HepG2 (cell line): ENCODE measurements around the gene MARF1. TPM values are rescaled to one million over a fixed set of nuclear protein-coding genes. Genes with fewer than 3 reads are reported as not detected.
A peak's percentile ranks its signal among the peaks of the same experiment; 100 is the strongest.

Experiments used
- ASH2L ChIP-seq: fragments of 300-600, 200-600 bp; sonication (generic); IDR thresholded peaks from 2 replicates; pipeline ENCODE4 v1.7.0; 2017; ENCODE audit warnings: low read depth, mild to moderate bottlenecking, moderate library complexity, mixed read lengths, low read length; ENCODE audit not compliant: insufficient read length
- DDIT3 ChIP-seq: sonication (generic); formaldehyde crosslinking; IDR thresholded peaks from 2 replicates; pipeline ENCODE4 v1.4.0; 2020; ENCODE audit warnings: mild to moderate bottlenecking, missing genetic modification reagents
- FOXO1 ChIP-seq: sonication (generic); formaldehyde crosslinking; IDR thresholded peaks from 2 replicates; pipeline ENCODE4 v1.4.0; 2020; ENCODE audit warnings: missing genetic modification reagents
- GRHL1 ChIP-seq: sonication (generic); formaldehyde crosslinking; conservative IDR thresholded peaks from 2 replicates; pipeline ENCODE4 v1.8.0; 2022; ENCODE audit warnings: missing genetic modification reagents
- GTF3A ChIP-seq: sonication (generic); formaldehyde crosslinking; conservative IDR thresholded peaks from 2 replicates; pipeline ENCODE4 v1.4.0; 2020; ENCODE audit warnings: mild to moderate bottlenecking, missing genetic modification reagents
- IRX3 ChIP-seq: sonication (generic); formaldehyde crosslinking; IDR thresholded peaks from 2 replicates; pipeline ENCODE4 v1.8.1; 2023; ENCODE audit warnings: mild to moderate bottlenecking, low read depth, missing genetic modification reagents, borderline replicate concordance
- JDP2 ChIP-seq: sonication (generic); formaldehyde crosslinking; IDR thresholded peaks from 2 replicates; pipeline ENCODE4 v1.8.1; 2022; ENCODE audit warnings: missing genetic modification reagents, borderline replicate concordance
- MED8 ChIP-seq: sonication (generic); formaldehyde crosslinking; IDR thresholded peaks from 2 replicates; pipeline ENCODE4 v1.8.1; 2023; ENCODE audit warnings: mild to moderate bottlenecking, missing genetic modification reagents; ENCODE audit not compliant: insufficient replicate concordance
- MTF2 ChIP-seq: sonication (generic); formaldehyde crosslinking; IDR thresholded peaks from 2 replicates; pipeline ENCODE4 v1.5.0; 2020; ENCODE audit warnings: missing genetic modification reagents, borderline replicate concordance
- POGZ ChIP-seq: sonication (generic); formaldehyde crosslinking; IDR thresholded peaks from 2 replicates; pipeline ENCODE4 v1.4.0; 2020; ENCODE audit warnings: mild to moderate bottlenecking, missing genetic modification reagents
- TRIM22 ChIP-seq: fragments of 450-650 bp; IDR thresholded peaks from 2 replicates; pipeline ENCODE4 v1.6.1; 2017
- ZFP37 ChIP-seq: sonication (generic); formaldehyde crosslinking; IDR thresholded peaks from 2 replicates; pipeline ENCODE4 v1.4.0; 2020; ENCODE audit warnings: missing genetic modification reagents, borderline replicate concordance
- ZNF446 ChIP-seq: sonication (generic); formaldehyde crosslinking; IDR thresholded peaks from 2 replicates; pipeline ENCODE4 v1.5.0; 2020; ENCODE audit warnings: mild to moderate bottlenecking, missing genetic modification reagents
- ZNF597 ChIP-seq: sonication (generic); formaldehyde crosslinking; IDR thresholded peaks from 2 replicates; pipeline ENCODE4 v1.5.0; 2020; ENCODE audit warnings: missing genetic modification reagents
- ZSCAN21 ChIP-seq: sonication (generic); formaldehyde crosslinking; IDR thresholded peaks from 2 replicates; pipeline ENCODE4 v1.8.0; 2022; ENCODE audit warnings: mild to moderate bottlenecking, missing genetic modification reagents, moderate library complexity, borderline replicate concordance
- polyA plus RNA-seq, 8 experiments: library from polyadenylated mRNA; depleted of rRNA in 3 of 8; stranded (reverse) in 7 of 8; unstranded in 1 of 8; fragments of >200 nt; fragmentation: Illumina TruSeq in 4 of 8; extraction: Trizol in 4 of 8; gene quantifications; 2 replicates each; pipeline versions ENCODE4 v1.2.1 to v1.2.3, GENCODE V29; 2011 to 2016; ENCODE audit warnings: low read depth in 4 of 8, missing spikeins in 1 of 8, mixed read lengths in 1 of 8; ENCODE audit not compliant: insufficient read depth in 1 of 8
- total RNA-seq, 5 experiments: library from RNA; depleted of rRNA; stranded (reverse); fragments of >200 nt; fragmentation: Illumina TruSeq; extraction: Trizol; gene quantifications; 2 replicates each; pipeline ENCODE4 v1.2.3, GENCODE V29; 2016; ENCODE audit warnings: low read depth in 1 of 5
- TF ChIP-seq, protein P1 (sequence below): sonication (generic); formaldehyde crosslinking; IDR thresholded peaks from 2 replicates; pipeline ENCODE4 v1.5.1; 2020; ENCODE audit warnings: mild to moderate bottlenecking, missing genetic modification reagents, moderate library complexity
- TF ChIP-seq, protein P2 (sequence below): sonication (generic); formaldehyde crosslinking; IDR thresholded peaks from 2 replicates; pipeline ENCODE4 v1.5.0; 2020; ENCODE audit warnings: missing genetic modification reagents, mild to moderate bottlenecking, borderline replicate concordance
- TF ChIP-seq, protein P3 (sequence below): sonication (generic); formaldehyde crosslinking; IDR thresholded peaks from 2 replicates; pipeline ENCODE4 v1.5.1; 2020; ENCODE audit warnings: missing genetic modification reagents, mild to moderate bottlenecking, borderline replicate concordance

Gene MARF1
- total and polyA plus RNA-seq, 2 of the 13 experiments (the other 11 are each of a cell fraction or from before 2014, with no cell fraction given), result 8.7 to 20.7 TPM

- TF ChIP-seq, protein P1, sequence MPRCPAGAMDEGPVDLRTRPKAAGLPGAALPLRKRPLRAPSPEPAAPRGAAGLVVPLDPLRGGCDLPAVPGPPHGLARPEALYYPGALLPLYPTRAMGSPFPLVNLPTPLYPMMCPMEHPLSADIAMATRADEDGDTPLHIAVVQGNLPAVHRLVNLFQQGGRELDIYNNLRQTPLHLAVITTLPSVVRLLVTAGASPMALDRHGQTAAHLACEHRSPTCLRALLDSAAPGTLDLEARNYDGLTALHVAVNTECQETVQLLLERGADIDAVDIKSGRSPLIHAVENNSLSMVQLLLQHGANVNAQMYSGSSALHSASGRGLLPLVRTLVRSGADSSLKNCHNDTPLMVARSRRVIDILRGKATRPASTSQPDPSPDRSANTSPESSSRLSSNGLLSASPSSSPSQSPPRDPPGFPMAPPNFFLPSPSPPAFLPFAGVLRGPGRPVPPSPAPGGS (CRISPR knock-in tag), result no peak
- TF ChIP-seq, protein P2, sequence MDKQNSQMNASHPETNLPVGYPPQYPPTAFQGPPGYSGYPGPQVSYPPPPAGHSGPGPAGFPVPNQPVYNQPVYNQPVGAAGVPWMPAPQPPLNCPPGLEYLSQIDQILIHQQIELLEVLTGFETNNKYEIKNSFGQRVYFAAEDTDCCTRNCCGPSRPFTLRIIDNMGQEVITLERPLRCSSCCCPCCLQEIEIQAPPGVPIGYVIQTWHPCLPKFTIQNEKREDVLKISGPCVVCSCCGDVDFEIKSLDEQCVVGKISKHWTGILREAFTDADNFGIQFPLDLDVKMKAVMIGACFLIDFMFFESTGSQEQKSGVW (CRISPR knock-in tag), result no peak
- TF ChIP-seq ZNF597 (CRISPR knock-in tag), result 0 out of 2 replicates have a peak, but pooled peaks have one; percentile 18
- TF ChIP-seq JDP2 (CRISPR knock-in tag), result no peak
- peak; percentile 99 for TF ChIP-seq FOXO1
- TF ChIP-seq GRHL1 (CRISPR knock-in tag), result no peak
- TF ChIP-seq ASH2L, result peak; percentile 86
- TF ChIP-seq MED8, result peak; percentile 92
- TF ChIP-seq GTF3A (CRISPR knock-in tag), result peak; percentile 89
- TF ChIP-seq MTF2 (CRISPR knock-in tag), result no peak
- TF ChIP-seq TRIM22, result no peak
- peak; percentile 98 for TF ChIP-seq ZFP37
- TF ChIP-seq, protein P3, sequence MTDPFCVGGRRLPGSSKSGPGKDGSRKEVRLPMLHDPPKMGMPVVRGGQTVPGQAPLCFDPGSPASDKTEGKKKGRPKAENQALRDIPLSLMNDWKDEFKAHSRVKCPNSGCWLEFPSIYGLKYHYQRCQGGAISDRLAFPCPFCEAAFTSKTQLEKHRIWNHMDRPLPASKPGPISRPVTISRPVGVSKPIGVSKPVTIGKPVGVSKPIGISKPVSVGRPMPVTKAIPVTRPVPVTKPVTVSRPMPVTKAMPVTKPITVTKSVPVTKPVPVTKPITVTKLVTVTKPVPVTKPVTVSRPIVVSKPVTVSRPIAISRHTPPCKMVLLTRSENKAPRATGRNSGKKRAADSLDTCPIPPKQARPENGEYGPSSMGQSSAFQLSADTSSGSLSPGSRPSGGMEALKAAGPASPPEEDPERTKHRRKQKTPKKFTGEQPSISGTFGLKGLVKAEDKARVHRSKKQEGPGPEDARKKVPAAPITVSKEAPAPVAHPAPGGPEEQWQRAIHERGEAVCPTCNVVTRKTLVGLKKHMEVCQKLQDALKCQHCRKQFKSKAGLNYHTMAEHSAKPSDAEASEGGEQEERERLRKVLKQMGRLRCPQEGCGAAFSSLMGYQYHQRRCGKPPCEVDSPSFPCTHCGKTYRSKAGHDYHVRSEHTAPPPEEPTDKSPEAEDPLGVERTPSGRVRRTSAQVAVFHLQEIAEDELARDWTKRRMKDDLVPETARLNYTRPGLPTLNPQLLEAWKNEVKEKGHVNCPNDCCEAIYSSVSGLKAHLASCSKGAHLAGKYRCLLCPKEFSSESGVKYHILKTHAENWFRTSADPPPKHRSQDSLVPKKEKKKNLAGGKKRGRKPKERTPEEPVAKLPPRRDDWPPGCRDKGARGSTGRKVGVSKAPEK, result no peak
- TF ChIP-seq IRX3 (CRISPR knock-in tag), result no peak; the same call in 1 of the 2 replicates
- peak; percentile 79; the same call in 1 of the 2 replicates for TF ChIP-seq ZSCAN21 (CRISPR knock-in tag)
- TF ChIP-seq POGZ (CRISPR knock-in tag), result peak; percentile 94
- peak; percentile 50; the same call in 1 of the 2 replicates for TF ChIP-seq DDIT3 (CRISPR knock-in tag)
- peak; percentile 87; the same call in 1 of the 2 replicates for TF ChIP-seq ZNF446 (CRISPR knock-in tag)
Measured at GRCh38 chr16:15672514-15673167, 29.7 kb upstream of the MARF1 start (continued).
